ENCODE measurements around the gene TMEM123. TPM values are rescaled to one million over a fixed set of nuclear protein-coding genes. Genes with fewer than 3 reads are reported as not detected.
A peak's percentile ranks its signal among the peaks of the same experiment; 100 is the strongest.

The TMEM123 gene
- total and polyA plus RNA-seq, 7 donors: 37.2 to 232 (median 140) TPM

GRCh38 chr11:102413497-102413896, 39.1 kb downstream of the TMEM123 start:
- 86 to 98% methylated on average over 4 of the region's 4 CpGs for WGBS, 2 donors

GRCh38 chr11:102411142-102411541, 41.4 kb downstream of the TMEM123 start:
- 55 to 81% methylated on average over 7 of the region's 7 CpGs for WGBS, 2 donors
- Histone ChIP-seq H3K36me3 (peaks cover 0 to 3% (median 0%) of the 10 kb centered on the region in 4 donors), H3K27ac (no peak overlapping the region), H3K9me3 (no peaks in the 10 kb centered on the region), H3K27me3 (no peaks in the 10 kb centered on the region), H3K4me1 (peaks cover 0 to 30% (median 26%) of the 10 kb centered on the region in 4 donors), H3K4me3 (no peak overlapping the region)
- intact Hi-C loops (cut with DNase I): no loop called here
- DNase-seq: no peak
- TF ChIP-seq EP300 (IDR thresholded peaks at IDR 0.05) (no peak), CTCF (IDR thresholded peaks at IDR 0.05) (no peak)

More at GRCh38 chr11:102413497-102413896, 39.1 kb downstream of the TMEM123 start:
- Histone ChIP-seq H3K4me1 (peaks cover 0 to 14% (median 12%) of the 10 kb centered on the region in 4 donors), H3K4me3 (no peak overlapping the region), H3K27ac (no peak overlapping the region), H3K9me3 (no peaks in the 10 kb centered on the region), H3K36me3 (no peaks in the 10 kb centered on the region), H3K27me3 (no peaks in the 10 kb centered on the region)
- no peak for TF ChIP-seq POLR2AphosphoS5 (IDR thresholded peaks at IDR 0.05)
- no peak for TF ChIP-seq EP300 (IDR thresholded peaks at IDR 0.05)
- no peak for TF ChIP-seq POLR2A (IDR thresholded peaks at IDR 0.05)
- TF ChIP-seq CTCF (IDR thresholded peaks at IDR 0.05): no peak
- no peak for DNase-seq
- intact Hi-C loops (cut with DNase I): no loop called here

DNA sequence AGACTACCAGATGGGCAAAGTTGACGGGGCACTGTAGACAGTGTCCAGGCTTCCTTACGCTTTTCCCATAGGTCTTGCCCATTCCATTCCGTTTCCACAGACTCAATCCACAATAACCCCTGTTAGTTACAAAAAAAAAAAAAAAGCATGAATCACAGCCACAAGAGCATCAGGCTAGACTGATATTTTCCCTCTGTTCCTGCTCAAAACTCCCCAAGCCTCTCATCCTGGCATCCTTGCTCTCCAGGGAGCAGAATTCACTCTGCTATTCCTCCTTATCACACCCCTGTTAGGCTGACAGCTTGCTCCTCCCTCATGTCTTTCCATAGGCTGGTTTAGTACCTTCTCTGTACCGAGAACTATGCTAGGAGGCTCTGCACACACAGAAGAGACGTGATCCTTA, 42.2 kb downstream of the TMEM123 start:
- peaks cover 0 to 30% (median 26%) of the 10 kb centered on the region in 4 donors for H3K4me1 ChIP-seq
- H3K36me3 ChIP-seq: peaks cover 0 to 5% (median 0%) of the 10 kb centered on the region in 4 donors
- intact Hi-C loops (cut with DNase I): no loop called here
- H3K9me3 ChIP-seq: no peaks in the 10 kb centered on the region
- H3K27ac ChIP-seq: peak overlapping the region in 2 of 4 donors; percentile 18 to 27
- TF ChIP-seq EP300 (IDR thresholded peaks at IDR 0.05): no peak
- TF ChIP-seq CTCF (IDR thresholded peaks at IDR 0.05): no peak
- no peak for TF ChIP-seq POLR2A (IDR thresholded peaks at IDR 0.05)
- peak in 1 of 4 donors; percentile 5 for TF ChIP-seq POLR2AphosphoS5 (IDR thresholded peaks at IDR 0.05)
- no peak overlapping the region for H3K4me3 ChIP-seq
- H3K27me3 ChIP-seq: no peaks in the 10 kb centered on the region
- 86 to 87% methylated on average over 5 of the region's 5 CpGs for WGBS, 2 donors
- no peak for DNase-seq

GRCh38 chr11:102408339-102408738, 44.2 kb downstream of the TMEM123 start:
- DNase-seq: no peak
- TF ChIP-seq POLR2A (IDR thresholded peaks at IDR 0.05) (no peak), POLR2AphosphoS5 (IDR thresholded peaks at IDR 0.05) (no peak), CTCF (IDR thresholded peaks at IDR 0.05) (no peak), EP300 (IDR thresholded peaks at IDR 0.05) (no peak)
- Histone ChIP-seq H3K36me3 (peaks cover 0 to 5% (median 0%) of the 10 kb centered on the region in 4 donors), H3K4me3 (no peak overlapping the region), H3K4me1 (peaks cover 0 to 30% (median 26%) of the 10 kb centered on the region in 4 donors), H3K9me3 (no peaks in the 10 kb centered on the region), H3K27me3 (no peaks in the 10 kb centered on the region), H3K27ac (no peak overlapping the region)
- intact Hi-C loops (cut with DNase I): loop anchor here (10.0 kb wide), 1 partner anchor 54 kb away; no protein-coding TSS in a partner anchor
- 94 to 98% methylated on average over 1 of the region's 1 CpG for WGBS, 2 donors

- peak overlapping the region in 1 of 4 donors; percentile 7 for H3K27ac ChIP-seq
- peaks cover 0 to 30% (median 26%) of the 10 kb centered on the region in 4 donors for H3K4me1 ChIP-seq
- 75 to 78% methylated on average over 3 of the region's 3 CpGs for WGBS, 2 donors
- H3K9me3 ChIP-seq: no peaks in the 10 kb centered on the region
- peaks cover 0 to 5% (median 0%) of the 10 kb centered on the region in 4 donors for H3K36me3 ChIP-seq
- no peaks in the 10 kb centered on the region for H3K27me3 ChIP-seq
- DNase-seq: no peak
- no peak for TF ChIP-seq EP300 (IDR thresholded peaks at IDR 0.05)
- H3K4me3 ChIP-seq: no peak overlapping the region
- intact Hi-C loops (cut with DNase I): loop anchor here (10.0 kb wide), 1 partner anchor 53 kb away; no protein-coding TSS in a partner anchor
Observed at GRCh38 chr11:102407901-102408300, 44.7 kb downstream of the TMEM123 start.

Data from sigmoid colon (tissue), 7 donors.